HG02938 (cell line): ENCODE data around the gene CPAMD8.
"Not testable (repeated sequence)": the region's sequence is repeated elsewhere in the genome, so short reads cannot be mapped to it uniquely, and the experiment has no call there.

Experiments used
- ATAC-seq: cut with Tn5 transposase; IDR thresholded peaks from one replicate; pipeline ENCODE4 v1.9.1; 2021; ENCODE audit warnings: mild to moderate bottlenecking, moderate library complexity; ENCODE audit not compliant: unreplicated experiment

Gene CPAMD8

DNA sequence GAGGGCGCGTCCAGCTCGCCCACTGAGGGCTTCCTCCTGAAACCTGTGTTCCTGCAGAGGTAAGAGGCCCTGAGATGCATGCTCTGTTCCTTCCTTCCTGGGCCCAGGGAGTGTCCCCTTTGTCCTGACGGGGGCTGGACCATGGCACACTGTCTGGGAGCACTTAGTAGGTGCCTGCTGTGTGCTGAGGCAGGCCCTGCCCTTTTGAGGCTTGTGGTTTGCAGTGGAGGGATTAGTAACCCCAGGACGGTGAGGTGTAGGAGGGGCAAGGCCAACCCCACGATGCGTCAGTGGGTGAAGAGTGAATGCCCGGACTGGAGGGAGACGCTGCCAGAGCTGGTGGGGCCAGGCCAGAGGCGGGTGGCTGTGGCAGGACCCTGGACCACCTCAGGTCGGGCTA, 149.0 kb downstream of the CPAMD8 start:
- no peak for ATAC-seq

DNA sequence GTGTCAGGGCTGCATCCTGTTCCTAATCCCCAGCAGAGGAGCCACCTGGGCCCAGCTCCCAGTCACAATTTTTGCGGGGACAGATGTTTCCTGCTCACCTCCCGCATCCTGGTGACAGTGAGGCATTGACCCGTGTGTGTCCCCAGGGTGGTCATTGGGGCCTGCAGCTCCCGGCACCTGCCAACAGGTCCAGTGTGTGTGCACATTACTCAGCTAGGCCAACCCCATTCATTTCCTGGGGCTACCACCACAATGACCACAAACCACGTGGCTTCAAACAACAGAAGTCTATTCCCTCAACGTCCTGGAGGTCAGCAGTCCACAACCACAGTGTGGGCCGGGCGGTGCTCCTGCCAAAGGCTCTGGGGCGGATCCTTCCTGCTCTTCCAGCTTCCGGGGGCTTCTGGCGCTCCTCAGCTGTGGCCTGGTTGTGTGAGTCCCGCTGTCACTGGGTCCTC, 149.7 kb downstream of the CPAMD8 start:
- ATAC-seq = no peak

DNA sequence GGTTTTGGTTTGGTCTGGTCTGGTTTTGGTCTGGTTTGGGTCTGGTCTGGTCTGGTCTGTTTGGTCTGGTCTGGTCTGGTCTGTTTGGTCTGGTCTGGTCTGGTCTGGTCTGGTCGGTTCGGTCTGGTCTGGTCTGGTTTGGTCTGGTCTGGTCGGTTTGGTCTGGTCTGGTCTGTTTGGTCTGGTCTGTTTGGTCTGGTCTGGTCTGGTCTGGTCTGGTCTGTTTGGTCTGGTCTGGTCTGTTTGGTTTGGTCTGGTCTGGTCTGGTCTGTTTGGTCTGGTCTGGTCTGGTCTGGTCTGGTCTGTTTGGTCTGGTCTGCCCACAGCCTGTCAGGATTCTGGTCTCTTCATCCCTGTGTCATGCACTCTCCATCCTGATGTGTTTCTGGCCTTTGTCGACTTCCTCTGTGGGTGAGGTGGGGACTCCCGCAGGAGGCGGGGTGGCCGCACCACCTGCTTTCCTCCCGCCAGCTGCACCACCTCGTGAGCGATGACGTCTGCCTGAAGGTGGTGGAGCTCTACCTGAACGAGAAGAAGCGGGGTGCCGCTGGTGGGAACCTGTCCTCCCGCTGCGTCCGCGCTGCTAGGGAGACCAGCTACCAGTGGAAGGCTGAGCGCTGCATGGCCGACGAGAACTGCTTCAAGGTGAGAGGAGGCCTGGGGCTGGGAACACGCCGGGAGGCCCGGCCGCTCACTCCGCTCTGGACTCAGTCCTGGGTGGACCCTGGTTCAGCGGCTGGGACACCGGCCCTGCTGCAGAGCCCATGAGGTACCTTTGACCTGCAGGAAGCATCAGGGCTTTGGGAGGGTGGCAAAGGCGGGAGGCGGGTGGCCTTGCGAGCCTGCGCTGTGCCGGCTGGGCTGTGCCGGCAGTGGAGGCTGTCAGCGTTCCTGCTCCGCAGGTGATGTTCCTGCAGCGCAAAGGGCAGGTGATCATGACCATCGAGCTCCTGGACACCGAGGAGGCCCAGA, 150.7 kb downstream of the CPAMD8 start:
- no peak for ATAC-seq

DNA sequence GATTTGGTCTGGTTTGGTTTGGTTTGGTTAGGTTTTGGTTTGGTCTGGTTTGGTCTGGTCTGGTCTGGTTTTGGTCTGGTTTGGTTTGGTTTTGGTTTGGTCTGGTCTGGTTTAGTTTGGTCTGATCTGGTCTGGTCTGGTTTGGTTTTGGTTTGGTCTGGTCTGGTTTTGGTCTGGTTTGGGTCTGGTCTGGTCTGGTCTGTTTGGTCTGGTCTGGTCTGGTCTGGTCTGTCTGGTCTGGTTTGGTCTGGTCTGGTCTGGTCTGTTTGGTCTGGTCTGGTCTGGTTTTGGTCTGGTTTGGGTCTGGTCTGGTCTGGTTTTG, 151.7 kb downstream of the CPAMD8 start:
- ATAC-seq = not testable (repeated sequence)

DNA sequence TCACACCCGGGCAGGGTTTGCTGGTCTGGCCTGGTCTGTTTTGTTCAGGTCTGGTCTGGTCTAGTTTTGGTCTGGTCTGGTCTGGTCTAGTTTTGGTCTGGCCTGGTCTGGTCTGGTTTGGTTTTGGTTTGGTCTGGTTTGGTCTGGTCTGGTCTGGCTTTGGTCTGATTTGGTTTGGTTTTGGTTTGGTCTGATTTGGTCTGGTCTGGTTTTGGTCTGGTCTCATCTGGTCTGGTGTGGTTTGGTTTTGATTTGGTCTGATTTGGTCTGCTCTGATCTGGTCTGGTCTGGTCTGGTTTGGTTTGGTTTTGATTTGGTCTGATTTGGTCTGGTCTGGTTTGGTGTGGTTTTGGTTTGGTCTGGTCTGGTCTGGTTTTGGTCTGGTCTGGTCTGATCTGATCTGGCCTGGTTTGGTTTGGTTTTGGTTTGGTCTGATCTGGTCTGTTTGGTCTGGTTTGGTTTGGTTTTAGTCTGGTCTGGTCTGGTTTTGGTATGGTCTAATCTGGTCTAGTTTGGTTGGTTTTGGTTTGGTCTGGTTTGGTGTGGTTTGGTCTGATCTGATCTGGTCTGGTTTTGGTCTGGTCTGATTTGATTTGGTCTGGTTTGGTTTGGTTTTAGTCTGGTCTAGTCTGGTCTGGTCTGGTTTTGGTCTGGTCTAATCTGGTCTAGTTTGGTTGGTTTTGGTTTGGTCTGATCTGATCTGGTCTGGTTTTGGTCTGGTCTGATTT, 152.2 kb downstream of the CPAMD8 start:
- ATAC-seq = no peak

DNA sequence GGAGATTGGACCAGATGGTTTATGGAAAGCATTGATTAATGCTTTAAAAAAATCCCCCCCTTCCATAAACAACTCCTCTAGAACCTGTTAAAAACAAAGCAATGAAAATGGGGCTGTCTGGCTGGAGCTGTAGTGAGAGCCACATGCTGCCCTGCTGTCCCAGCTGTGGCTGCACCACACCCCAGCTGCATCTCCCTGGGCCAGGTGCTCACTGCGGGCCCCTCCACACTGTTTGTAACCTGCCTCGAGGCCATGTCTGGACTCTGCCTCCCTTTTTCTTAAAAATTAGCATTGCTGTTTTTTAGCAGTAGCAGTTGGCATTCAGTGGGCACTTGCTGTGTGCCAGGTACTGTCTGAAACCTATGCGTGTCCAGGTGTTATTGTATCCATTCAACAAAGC, 153.0 kb downstream of the CPAMD8 start:
- no peak for ATAC-seq

DNA sequence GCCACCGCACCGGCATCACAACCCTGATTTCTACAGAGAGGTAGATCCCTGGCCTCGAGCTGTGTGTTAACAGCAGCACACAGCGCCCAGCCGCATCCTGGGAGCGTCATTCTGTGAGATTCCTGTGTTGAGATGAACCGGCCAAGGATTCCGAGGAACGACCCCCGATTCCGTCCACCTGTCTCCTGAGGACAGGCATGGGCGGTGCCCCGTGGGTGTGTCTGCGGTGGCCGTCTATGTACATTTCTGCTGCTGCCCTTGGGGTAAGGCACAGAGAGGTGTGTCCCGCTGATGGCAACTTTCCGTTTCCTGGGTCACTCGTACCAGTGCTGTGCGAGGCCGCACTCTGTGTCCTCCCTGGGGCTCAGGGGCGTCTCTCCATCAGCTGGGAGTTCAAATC, 153.9 kb downstream of the CPAMD8 start:
- no peak for ATAC-seq

DNA sequence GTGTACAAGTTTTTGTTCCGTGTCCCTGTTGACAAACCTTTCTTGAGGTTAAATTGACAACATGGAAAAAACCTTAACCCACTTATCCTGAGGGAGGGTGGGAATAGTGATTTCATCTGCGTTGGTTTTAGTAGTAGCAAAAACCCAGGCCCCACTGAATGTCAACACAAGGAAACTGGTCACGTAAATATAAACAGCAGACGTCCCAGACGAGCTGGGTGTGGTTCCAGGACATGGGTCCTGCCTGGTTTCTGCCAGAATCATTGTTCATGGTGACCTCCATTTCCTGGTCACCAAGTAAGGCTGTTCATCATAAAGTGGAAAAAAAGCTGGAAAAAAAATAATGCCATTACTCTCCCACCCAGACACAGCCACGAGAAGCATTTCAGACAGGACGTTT, 154.7 kb downstream of the CPAMD8 start:
- ATAC-seq = no peak

DNA sequence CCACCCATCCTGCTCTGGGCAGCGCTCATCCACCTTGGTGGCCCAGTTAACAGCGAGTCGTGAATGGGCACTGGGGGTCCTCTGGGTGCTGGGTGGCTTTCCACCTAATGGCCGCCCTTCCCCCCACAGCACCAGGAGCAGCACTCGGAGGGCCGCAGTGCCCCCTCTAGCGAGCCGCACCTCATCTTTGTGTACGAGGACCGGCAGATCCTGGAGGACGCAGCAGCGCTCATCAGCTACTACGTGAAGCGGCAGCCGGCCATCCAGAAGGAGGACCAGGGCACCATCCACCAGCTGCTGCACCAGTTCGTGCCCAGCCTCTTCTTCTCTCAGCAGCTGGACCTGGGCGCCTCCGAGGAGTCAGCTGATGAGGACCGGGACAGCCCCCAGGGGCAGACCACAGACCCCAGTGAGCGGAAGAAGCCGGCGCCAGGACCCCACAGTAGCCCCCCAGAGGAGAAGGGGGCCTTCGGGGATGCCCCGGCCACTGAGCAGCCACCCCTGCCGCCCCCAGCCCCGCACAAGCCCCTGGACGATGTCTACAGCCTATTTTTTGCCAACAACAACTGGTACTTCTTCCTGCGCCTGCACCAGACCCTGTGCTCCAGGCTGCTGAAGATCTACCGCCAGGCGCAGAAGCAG, 157.2 kb downstream of the CPAMD8 start:
- ATAC-seq = no peak

DNA sequence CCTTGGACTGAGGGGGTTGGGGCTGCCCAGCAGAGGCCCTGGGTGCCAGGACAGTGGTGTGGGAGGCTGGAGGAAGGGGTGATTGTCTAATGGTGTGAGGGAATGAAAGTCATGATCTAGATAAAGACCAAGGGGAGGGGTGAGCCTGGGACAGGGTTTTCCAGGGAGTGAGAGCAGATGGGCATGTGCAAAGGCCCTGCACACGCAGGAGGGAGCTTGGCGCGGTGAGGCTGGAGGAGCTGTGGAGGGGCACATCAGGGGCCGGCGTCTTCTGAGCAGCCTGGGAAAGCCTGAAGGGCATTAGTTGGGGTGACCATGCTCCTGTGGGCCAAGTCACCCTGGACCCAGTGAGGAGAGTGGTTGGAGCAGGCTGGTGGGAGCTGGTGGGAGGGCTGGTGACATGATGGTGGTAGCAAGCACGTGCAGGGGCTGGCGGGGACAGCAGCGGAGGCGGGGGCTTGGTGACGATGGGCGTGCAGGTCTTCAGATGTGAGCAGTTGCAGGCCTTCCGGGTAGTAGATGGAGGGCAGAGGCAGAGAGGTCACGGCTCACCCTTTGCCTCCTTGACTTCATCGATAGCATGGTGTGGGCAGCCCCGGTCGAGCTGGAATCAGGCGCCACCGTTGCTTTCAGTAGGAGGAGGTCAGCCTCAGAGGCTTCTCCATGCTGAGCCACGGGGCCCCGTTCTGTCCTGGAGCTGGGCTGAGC, 158.0 kb downstream of the CPAMD8 start:
- ATAC-seq = no peak

DNA sequence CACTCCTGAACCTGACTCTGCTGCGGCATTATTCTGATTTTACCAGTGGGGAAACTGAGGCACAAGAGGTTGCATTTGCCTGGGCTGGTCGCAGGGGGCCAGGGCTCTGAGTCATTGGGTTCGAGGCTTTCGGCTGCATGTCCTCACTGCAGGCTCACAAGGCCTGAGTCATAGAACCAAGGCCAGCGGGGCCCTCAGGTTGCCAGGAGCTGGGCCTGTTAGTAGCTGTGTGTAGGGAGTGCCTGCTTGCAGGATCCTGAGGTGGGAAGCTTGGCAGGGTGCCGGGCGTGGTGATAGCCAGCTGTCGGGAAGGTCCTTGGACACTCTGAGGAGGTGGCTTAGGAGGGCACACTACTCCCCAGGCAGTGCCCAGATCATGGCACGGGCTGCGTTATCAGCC, 159.4 kb downstream of the CPAMD8 start:
- ATAC-seq = no peak

DNA sequence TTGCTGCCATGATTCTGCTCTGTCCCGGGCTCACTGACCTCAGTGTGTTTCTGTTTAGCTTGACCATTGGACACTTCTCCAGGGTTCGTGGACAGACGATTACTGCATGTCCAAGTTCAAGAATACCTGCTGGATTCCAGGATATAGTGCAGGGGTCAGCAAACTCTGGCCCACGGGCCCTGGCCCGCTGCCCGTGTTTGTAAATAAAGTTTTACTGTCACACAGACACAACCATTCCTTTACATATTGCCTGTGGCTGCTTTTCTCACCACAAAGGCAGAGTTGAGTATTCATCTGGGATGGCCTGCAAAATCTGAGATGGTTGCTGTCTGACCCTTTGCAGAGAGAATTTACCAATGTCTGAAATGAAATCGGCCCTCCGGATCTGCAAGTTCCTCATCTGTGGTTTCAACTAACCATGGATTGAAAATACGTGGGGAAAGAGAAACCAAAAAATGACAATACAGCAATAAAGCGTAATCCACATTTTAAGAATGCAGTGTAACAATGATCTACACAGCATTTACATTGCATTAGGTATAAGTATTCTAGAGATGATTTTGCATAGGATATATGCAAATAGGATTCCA, 163.7 kb downstream of the CPAMD8 start:
- ATAC-seq = no peak

DNA sequence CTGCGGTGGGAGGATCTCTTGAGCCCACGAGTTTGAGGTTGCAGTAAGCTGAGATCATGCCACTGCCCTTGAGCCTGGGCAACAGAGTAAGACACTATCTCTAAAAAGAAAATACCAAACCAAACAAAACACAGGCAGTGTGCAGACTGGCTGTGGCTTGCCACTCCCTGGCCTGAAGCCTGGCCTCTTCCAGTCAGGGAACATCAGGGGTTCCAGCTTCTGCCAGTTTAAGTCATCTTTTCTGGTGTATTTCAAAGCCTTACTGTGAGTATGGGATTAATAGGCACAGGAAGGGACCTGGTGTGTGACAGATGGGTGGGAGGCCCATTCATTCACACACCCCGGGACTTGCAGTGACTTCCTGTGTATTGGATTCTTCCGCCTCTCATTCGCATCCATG, 164.8 kb downstream of the CPAMD8 start:
- ATAC-seq = no peak

DNA sequence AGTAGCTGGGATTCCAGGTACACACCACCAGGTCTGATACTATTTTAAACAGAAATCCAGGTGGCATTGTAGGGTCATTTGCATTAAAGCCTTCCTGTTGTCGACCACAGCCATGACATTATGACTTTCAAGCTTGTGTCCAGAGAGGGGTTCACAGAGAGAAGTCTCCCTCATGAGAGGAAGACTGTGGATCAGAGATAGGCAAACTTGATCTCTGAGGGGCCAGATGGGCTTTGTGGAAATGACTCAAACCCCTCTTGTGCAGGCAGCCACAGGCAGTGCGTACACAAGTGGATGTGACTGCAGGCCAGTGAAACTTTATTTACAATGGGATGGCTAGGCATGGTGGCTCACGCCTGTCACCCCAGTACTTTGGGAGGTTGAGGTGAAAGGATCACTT, 165.6 kb downstream of the CPAMD8 start:
- no peak for ATAC-seq

DNA sequence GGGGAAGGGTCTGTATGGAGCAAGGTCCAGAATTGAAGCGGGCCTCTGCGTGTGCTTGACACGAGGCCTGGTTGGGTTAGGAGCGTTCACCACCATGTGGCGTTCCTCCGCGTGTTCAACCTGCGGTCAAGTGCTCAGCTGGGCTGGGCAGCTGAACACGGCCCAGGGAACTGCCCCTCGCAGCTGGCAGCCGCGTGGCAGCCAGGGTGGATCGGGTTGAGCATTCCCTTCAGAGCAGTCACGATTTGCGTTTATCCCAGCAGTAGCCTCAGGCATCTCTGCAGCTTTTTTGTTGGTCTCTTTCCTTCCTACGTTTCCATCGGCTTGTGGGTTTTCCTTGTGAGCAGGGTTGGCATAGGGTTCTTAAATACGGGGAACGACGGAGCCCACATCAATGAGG, 166.5 kb downstream of the CPAMD8 start:
- no peak for ATAC-seq

DNA sequence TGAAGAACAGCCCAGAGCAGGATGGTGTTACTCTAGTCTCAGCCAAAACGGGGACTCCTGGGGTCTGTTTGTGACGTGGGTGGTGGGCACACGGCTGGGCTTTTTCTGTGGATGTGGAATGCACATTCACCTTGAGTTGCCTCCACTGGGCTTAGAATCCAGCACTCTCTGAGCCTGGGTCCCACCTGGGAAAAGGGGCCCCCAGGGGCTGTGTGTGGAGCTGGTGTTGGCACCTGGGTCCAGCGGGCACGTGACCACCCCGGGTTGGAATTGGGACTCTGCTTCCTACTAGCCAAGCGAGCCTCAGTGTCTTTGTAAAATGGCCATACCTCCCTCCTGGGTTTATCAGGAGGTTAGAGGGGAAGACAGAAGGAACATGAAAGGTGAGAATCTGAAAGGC, 167.0 kb downstream of the CPAMD8 start:
- no peak for ATAC-seq

DNA sequence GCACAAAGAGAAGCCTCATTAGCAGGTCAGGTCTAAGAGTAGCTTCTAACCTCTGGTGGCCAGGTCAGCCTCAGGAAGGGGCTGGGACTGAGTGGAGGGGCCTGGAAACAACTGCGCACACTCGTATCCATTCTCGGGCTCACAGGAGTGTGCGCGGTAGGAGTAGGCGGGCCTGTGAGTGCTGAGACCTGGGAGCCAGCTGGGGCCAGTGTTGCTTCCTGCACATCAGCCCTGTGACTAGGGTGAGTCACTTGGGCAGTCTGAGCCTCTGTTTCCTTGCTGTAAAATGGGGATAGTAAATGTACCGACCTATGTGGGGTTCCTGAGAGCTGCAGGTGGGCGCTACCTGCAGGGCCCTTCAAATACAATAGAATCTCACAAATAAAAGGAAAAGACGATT, 170.5 kb downstream of the CPAMD8 start:
- ATAC-seq = no peak

DNA sequence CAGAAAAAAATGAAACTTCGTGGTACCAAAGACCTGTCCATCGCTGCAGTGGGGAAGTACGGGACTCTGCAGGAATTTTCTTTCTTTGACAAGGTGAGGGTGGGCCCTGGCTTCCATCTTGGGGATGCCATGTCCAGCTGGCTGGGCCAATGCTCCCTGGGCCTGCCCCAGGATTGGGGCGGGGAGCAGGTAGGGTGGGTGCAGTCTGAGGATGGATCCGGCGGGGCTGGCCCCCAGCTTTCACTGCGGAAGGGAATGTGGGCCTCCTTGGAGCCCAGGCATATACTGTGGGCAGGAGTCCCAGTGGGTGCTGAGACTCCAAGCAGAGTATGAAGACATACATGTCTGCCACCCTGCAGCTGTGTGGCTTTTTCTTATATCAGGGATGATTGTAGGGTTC, 173.5 kb downstream of the CPAMD8 start:
- no peak for ATAC-seq

DNA sequence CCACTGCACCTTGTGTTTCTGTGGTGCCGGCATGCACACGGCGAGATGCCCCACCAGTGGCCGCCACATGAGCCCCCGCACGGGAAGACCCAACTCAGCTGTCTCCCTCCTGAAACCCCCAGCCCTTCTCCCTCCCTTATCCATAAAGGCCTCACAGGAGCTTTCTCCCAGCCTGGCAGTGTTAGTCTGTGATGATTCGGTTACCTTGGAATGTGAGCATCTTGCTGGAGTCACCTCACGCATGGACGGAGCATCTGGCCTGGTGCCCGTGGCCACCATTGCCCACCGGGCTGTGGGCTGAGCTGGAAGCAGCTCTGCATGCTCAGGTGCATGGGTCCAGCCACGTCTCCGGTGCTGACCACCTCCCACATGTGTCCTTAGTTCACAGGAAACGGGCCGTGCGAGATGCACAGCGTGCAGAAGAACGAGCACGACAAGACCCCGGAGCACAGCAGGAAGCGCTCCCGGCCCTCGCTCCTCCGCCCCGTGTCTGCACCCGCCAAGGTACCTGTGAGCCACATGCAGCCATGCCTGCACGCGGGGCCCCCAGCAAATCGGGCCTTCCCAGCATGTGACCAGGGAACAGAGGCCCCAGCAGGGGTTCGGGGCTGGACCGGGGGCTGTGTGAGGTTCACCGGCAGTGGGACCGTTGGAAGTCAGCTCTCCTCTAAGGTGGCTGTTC, 175.4 kb downstream of the CPAMD8 start:
- no peak for ATAC-seq

DNA sequence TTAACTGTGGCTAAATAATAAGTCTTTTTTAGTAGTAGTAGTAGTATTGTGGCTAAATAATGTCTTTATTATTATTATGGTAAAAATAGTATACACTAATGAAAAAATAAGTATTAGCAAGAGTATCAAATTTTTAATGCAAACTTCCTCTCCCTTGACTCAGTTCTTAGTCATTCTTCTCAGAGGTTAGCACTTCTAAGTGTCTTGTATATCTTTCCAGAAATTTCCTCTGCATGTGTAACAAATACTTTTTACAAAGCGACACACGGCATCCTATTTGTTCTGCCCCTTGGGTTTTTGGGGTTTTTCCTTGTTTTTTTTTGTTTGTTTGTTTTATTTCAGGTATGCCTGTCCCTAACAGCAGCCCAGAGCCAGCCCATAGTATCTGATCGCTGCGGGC, 176.5 kb downstream of the CPAMD8 start:
- ATAC-seq = no peak
